ENCODE data around the gene CTSS. TPM values are rescaled to one million over a fixed set of nuclear protein-coding genes. Genes with fewer than 3 reads are reported as not detected.
"Not testable (repeated sequence)": the region's sequence is repeated elsewhere in the genome, so short reads cannot be mapped to it uniquely, and the experiment has no call there.

Gene CTSS
- total and polyA plus RNA-seq, 9 donors = 8.7 to 131 (median 13.6) TPM

DNA sequence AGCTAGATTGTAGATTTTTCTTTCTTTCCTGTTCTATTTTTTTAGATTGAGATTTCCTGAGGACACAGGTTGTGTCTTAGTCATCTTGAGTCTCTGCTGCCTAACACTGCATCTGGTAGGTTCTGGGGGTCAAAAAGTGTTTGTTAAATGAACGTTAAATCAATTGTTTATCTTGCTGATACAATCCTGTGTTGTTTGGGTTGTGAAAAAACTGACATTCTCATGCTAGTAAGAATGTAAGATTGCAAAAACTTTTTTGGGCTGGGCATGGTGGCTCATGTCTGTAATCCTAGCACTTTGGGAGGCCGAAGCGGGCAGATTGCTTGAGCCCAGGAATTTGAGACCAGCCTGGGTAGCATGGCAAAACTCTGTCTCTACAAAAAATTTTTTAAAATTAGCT, 39.1 kb upstream of the CTSS start:
- Histone ChIP-seq H3K4me3 (no peak overlapping the region), H3K36me3 (no peaks in the 10 kb centered on the region), H3K9me3 (no peaks in the 10 kb centered on the region), H3K4me1 (ENCODE audit: insufficient read depth) (peaks cover 6% of the 10 kb centered on the region), H3K27ac (no peak overlapping the region), H3K27me3 (no peaks in the 10 kb centered on the region)
- intact Hi-C loops (cut with DNase I) = no loop called here
- WGBS, 3 donors = 76 to 87% (median 78%) methylated on average over 3 of the region's 3 CpGs
- DNase-seq = no peak
- TF ChIP-seq EP300 (IDR thresholded peaks at IDR 0.05) (no peak), CTCF (IDR thresholded peaks at IDR 0.05) (no peak), POLR2A (IDR thresholded peaks at IDR 0.05) (no peak)

DNA sequence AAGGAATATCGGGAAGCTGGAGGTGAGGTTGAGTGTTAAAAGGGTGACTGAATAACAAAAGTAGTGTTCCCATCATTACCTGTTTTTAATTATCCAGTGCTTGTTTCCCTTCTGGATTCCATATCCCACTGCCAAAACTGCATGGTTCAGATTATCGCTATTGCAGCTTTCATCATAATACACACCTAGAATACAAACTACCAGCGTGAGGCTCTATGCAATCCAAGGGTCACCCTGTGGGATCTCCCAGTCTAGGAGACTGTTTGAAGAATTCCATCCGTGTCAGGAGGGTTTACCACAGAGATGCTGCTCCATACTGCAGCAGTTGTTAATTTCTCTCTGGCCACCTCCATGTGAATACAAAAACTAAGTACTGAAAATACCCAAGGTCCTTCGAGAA, 33.5 kb upstream of the CTSS start:
- DNase-seq = no peak
- TF ChIP-seq POLR2A (IDR thresholded peaks at IDR 0.05) (no peak), EP300 (IDR thresholded peaks at IDR 0.05) (no peak), CTCF (IDR thresholded peaks at IDR 0.05) (no peak)
- H3K9me3 ChIP-seq = no peaks in the 10 kb centered on the region
- no peak overlapping the region for H3K4me3 ChIP-seq
- no peaks in the 10 kb centered on the region for H3K27me3 ChIP-seq
- no peak overlapping the region for H3K27ac ChIP-seq
- H3K4me1 ChIP-seq (ENCODE audit: insufficient read depth) = no peaks in the 10 kb centered on the region
- intact Hi-C loops (cut with DNase I) = no loop called here
- no peaks in the 10 kb centered on the region for H3K36me3 ChIP-seq
- 79 to 86% (median 79%) methylated on average over 5 of the region's 5 CpGs for WGBS, 3 donors

GRCh38 chr1:150798525-150798924, 32.9 kb upstream of the CTSS start:
- Histone ChIP-seq H3K4me3 (no peak overlapping the region), H3K9me3 (no peaks in the 10 kb centered on the region), H3K4me1 (ENCODE audit: insufficient read depth) (no peaks in the 10 kb centered on the region), H3K27ac (no peak overlapping the region), H3K36me3 (no peaks in the 10 kb centered on the region), H3K27me3 (no peaks in the 10 kb centered on the region)
- intact Hi-C loops (cut with DNase I) = no loop called here
- WGBS, 3 donors = 48 to 53% (median 53%) methylated on average over 4 of the region's 4 CpGs
- TF ChIP-seq CTCF (IDR thresholded peaks at IDR 0.05) = no peak
- no peak for TF ChIP-seq POLR2A (IDR thresholded peaks at IDR 0.05)
- TF ChIP-seq EP300 (IDR thresholded peaks at IDR 0.05) = no peak
- DNase-seq = no peak

GRCh38 chr1:150796374-150796773, 30.8 kb upstream of the CTSS start:
- Histone ChIP-seq H3K36me3 (no peaks in the 10 kb centered on the region), H3K9me3 (no peaks in the 10 kb centered on the region), H3K27ac (no peak overlapping the region), H3K27me3 (no peaks in the 10 kb centered on the region), H3K4me1 (ENCODE audit: insufficient read depth) (no peaks in the 10 kb centered on the region), H3K4me3 (no peak overlapping the region)
- TF ChIP-seq POLR2A (IDR thresholded peaks at IDR 0.05) = no peak
- TF ChIP-seq CTCF (IDR thresholded peaks at IDR 0.05) = no peak
- no peak for TF ChIP-seq EP300 (IDR thresholded peaks at IDR 0.05)
- intact Hi-C loops (cut with DNase I) = no loop called here
- 85 to 88% (median 88%) methylated on average over 3 of the region's 3 CpGs for WGBS, 3 donors
- DNase-seq = no peak

GRCh38 chr1:150793778-150794177, 28.2 kb upstream of the CTSS start:
- WGBS, 3 donors = 94 to 97% (median 96%) methylated on average over 3 of the region's 3 CpGs
- H3K4me3 ChIP-seq; H3K4me1 ChIP-seq (ENCODE audit: insufficient read depth); H3K9me3 ChIP-seq; DNase-seq; intact Hi-C loops (cut with DNase I); H3K27ac ChIP-seq; H3K36me3 ChIP-seq; H3K27me3 ChIP-seq: not testable (repeated sequence)

Measured in ovary (tissue), 9 donors.